K562 (cell line): Measurements from ENCODE around the gene VANGL1. TPM values are rescaled to one million over a fixed set of nuclear protein-coding genes. Genes with fewer than 3 reads are reported as not detected.

ENCODE experiments used
- ATF4 ChIP-seq: fragments of 450-650 bp; formaldehyde crosslinking; IDR thresholded peaks from 2 replicates; pipeline ENCODE4 v1.4.0; 2022; ENCODE audit warnings: mild to moderate bottlenecking, moderate library complexity
- CEBPG ChIP-seq, 3 experiments: fragments of 200-800 bp in 1 of 3; sonication (Bioruptor generic) in 1 of 3; sonication (generic) in 1 of 3; formaldehyde crosslinking in 1 of 3; IDR thresholded peaks in 2 of 3; conservative IDR thresholded peaks in 1 of 3; 2 replicates each; pipeline versions ENCODE4 v1.6.1 to v1.8.0; 2016 to 2022; ENCODE audit warnings: missing compliant biosample characterization in 2 of 3, missing genetic modification characterization in 2 of 3, mild to moderate bottlenecking in 1 of 3, missing genetic modification reagents in 1 of 3
- GATA2 ChIP-seq: sonication (generic); formaldehyde crosslinking; IDR thresholded peaks from 2 replicates; pipeline ENCODE4 v1.4.0; 2020; ENCODE audit warnings: mild to moderate bottlenecking, missing genetic modification reagents
- JUN ChIP-seq, 2 experiments: sonication (generic) in 1 of 2; formaldehyde crosslinking in 1 of 2; IDR thresholded peaks; 2 replicates each; pipeline versions ENCODE4 v1.6.1 to v1.8.0; 2012 to 2022; ENCODE audit warnings: borderline replicate concordance in 2 of 2, mild to moderate bottlenecking in 2 of 2, improper control_type of control experiment in 1 of 2, low read depth in 1 of 2, low read length in 1 of 2, missing genetic modification reagents in 1 of 2
- KLF6 ChIP-seq: fragments of 250-450 bp; sonication (Bioruptor Pico); IDR thresholded peaks from 2 replicates; pipeline ENCODE4 v1.4.0; 2020; ENCODE audit warnings: mild to moderate bottlenecking, moderate library complexity, borderline replicate concordance
- NEUROD1 ChIP-seq: fragments of 150-350 bp; IDR thresholded peaks from 2 replicates; pipeline ENCODE4 v1.6.1; 2014; ENCODE audit warnings: borderline replicate concordance, low read length, low read depth; ENCODE audit not compliant: partially characterized antibody
- PRPF4 ChIP-seq: fragments of 200-400 bp; formaldehyde crosslinking; IDR thresholded peaks from one replicate; pipeline ENCODE4 v1.6.1; 2017; ENCODE audit warnings: low read length, low read depth, mild to moderate bottlenecking; ENCODE audit not compliant: insufficient read depth, poor library complexity, severe bottlenecking
- PTTG1 ChIP-seq: fragments of 450-650 bp; IDR thresholded peaks from 2 replicates; pipeline ENCODE4 v1.6.1; 2016; ENCODE audit warnings: low read depth, mild to moderate bottlenecking, missing genetic modification characterization, missing compliant biosample characterization
- STAG1 ChIP-seq: sonication (generic); formaldehyde crosslinking; IDR thresholded peaks from 2 replicates; pipeline ENCODE4 v1.5.0; 2020; ENCODE audit warnings: missing genetic modification reagents, borderline replicate concordance
- TCF3 ChIP-seq: sonication (generic); formaldehyde crosslinking; IDR thresholded peaks from 2 replicates; pipeline ENCODE4 v1.4.0; 2020; ENCODE audit warnings: mild to moderate bottlenecking, missing genetic modification reagents
- TEAD1 ChIP-seq, 2 experiments: fragments of 450-650 bp in 1 of 2; sonication (generic) in 1 of 2; formaldehyde crosslinking; IDR thresholded peaks; 2 replicates each; pipeline versions ENCODE4 v1.4.0 to v1.8.0; 2020 to 2022; ENCODE audit warnings: mild to moderate bottlenecking in 2 of 2, missing genetic modification reagents in 1 of 2
- TFAP4 ChIP-seq: sonication (generic); formaldehyde crosslinking; IDR thresholded peaks from 2 replicates; pipeline ENCODE4 v1.8.0; 2022; ENCODE audit warnings: missing genetic modification reagents, mild to moderate bottlenecking, moderate library complexity, borderline replicate concordance
- TSHZ1 ChIP-seq: fragments of 250-450 bp; sonication (Bioruptor Pico); IDR thresholded peaks from 2 replicates; pipeline ENCODE4 v1.4.0; 2020; ENCODE audit warnings: mild to moderate bottlenecking, moderate library complexity
- ZNF175 ChIP-seq: fragments of 200-800 bp; sonication (Bioruptor generic); IDR thresholded peaks from 2 replicates; pipeline ENCODE4 v1.6.1; 2016; ENCODE audit warnings: low read depth, mild to moderate bottlenecking, missing genetic modification characterization, missing compliant biosample characterization
- ZNF311 ChIP-seq: fragments of 250-450 bp; sonication (Bioruptor Pico); IDR thresholded peaks from 2 replicates; pipeline ENCODE4 v1.4.0; 2020; ENCODE audit warnings: mild to moderate bottlenecking, moderate library complexity
- ZNF639 ChIP-seq, 2 experiments: fragments of 200-800 bp in 1 of 2; sonication (Bioruptor generic) in 1 of 2; sonication (generic) in 1 of 2; formaldehyde crosslinking in 1 of 2; IDR thresholded peaks in 1 of 2; conservative IDR thresholded peaks in 1 of 2; 2 replicates each; pipeline versions ENCODE4 v1.5.0 to v1.6.1; 2016 to 2020; ENCODE audit warnings: missing compliant biosample characterization in 1 of 2, missing genetic modification characterization in 1 of 2, missing genetic modification reagents in 1 of 2
- ZNF717 ChIP-seq: fragments of 250-450 bp; sonication (Bioruptor Pico); IDR thresholded peaks from 2 replicates; pipeline ENCODE4 v1.5.0; 2021
- polyA plus RNA-seq, 8 experiments: library from polyadenylated mRNA; depleted of rRNA in 4 of 8; stranded (reverse) in 5 of 8; unstranded in 3 of 8; fragments of >200 nt; fragmentation: Nextera tagmentation in 2 of 8; fragmentation: Illumina TruSeq in 1 of 8; extraction: Ambion mirVana in 2 of 8; extraction: Trizol in 1 of 8; gene quantifications; 2 replicates each; pipeline versions ENCODE4 v1.2.1 to v1.2.3, GENCODE V29; 2011 to 2014; ENCODE audit warnings: inconsistent platforms in 1 of 8, missing spikeins in 1 of 8
- total RNA-seq, 7 experiments: library from RNA; depleted of rRNA in 6 of 7; stranded (reverse); fragments of >200 nt in 6 of 7; fragmentation: Illumina TruSeq in 2 of 7; extraction: Trizol in 2 of 7; gene quantifications; 2 replicates each; pipeline versions ENCODE4 v1.2.1 to v1.2.3, GENCODE V29; 2011 to 2021; ENCODE audit warnings: low replicate concordance in 1 of 7

VANGL1 gene
- total and polyA plus RNA-seq, 9 of the 15 experiments (the other 6 are each of a cell fraction or from before 2014, with no cell fraction given), result 0.90 to 12.8 (median 9.6) TPM

- TF ChIP-seq ZNF717 (CRISPR knock-in tag) (no peak), NEUROD1 (no peak), ATF4 (CRISPR knock-in tag) (peak; percentile 90), KLF6 (CRISPR knock-in tag) (peak; percentile 29; the same call in 1 of the 2 replicates), ZNF311 (0 out of 2 replicates have a peak, but pooled peaks have one; percentile 36), TCF3 (no peak), TSHZ1 (peak; percentile 62; the same call in 1 of the 2 replicates), ZNF639 (CRISPR knock-in tag; conservative IDR thresholded peaks at IDR 0.05 in 1 of 2, IDR thresholded peaks at IDR 0.05 in 1 of 2) (no peak), JUN (IDR thresholded peaks at IDR 0.05; ENCODE audit: borderline replicate concordance, low read depth, low read length) (peak; percentile 19; the same call in 1 of the 2 replicates), JUN (CRISPR knock-in tag; IDR thresholded peaks at IDR 0.05; ENCODE audit: borderline replicate concordance) (no peak), CEBPG (CRISPR knock-in tag; IDR thresholded peaks at IDR 0.05) (peak; percentile 83), CEBPG (tag; conservative IDR thresholded peaks at IDR 0.05 in 1 of 2, IDR thresholded peaks at IDR 0.05 in 1 of 2) (peak; percentile 87 to 95), GATA2 (CRISPR knock-in tag) (no peak), ZNF175 (CRISPR knock-in tag) (peak; percentile 90), STAG1 (CRISPR knock-in tag) (no peak), PTTG1 (tag) (no peak), PRPF4 (no peak), TFAP4 (CRISPR knock-in tag) (no peak), TEAD1 (CRISPR knock-in tag; IDR thresholded peaks at IDR 0.05) (0 out of 4 replicates have a peak, but pooled peaks of 1 of the 2 experiments have one; percentile 19)
Observed at GRCh38 chr1:115685029-115685705, 43.4 kb downstream of the VANGL1 start (continued).
